ENCODE measurements around the gene HOXA10.

DNA sequence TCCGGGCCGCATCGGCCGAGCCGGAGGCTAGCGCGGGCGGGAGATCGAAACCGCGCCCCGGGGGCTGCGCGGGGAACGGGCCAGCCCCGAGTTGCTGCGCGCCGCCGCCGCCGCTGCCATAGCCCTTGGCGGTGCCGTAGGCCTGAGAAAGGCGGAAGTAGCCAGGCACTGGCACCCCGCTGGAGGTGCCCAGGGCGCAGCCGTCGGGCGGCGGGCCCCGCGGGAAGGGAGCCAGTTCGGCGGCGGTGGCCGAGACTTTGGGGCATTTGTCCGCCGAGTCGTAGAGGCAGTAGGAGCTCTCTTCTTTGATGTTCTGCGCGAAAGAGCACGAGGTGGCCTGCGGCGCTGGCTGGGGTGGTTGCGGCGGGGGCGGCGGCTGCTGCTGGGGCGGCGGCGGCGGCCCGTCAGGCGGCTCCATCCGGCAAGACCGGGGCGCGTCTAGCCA is 587 bp downstream of the HOXA10 start:
- TF ChIP-seq, protein P1, sequence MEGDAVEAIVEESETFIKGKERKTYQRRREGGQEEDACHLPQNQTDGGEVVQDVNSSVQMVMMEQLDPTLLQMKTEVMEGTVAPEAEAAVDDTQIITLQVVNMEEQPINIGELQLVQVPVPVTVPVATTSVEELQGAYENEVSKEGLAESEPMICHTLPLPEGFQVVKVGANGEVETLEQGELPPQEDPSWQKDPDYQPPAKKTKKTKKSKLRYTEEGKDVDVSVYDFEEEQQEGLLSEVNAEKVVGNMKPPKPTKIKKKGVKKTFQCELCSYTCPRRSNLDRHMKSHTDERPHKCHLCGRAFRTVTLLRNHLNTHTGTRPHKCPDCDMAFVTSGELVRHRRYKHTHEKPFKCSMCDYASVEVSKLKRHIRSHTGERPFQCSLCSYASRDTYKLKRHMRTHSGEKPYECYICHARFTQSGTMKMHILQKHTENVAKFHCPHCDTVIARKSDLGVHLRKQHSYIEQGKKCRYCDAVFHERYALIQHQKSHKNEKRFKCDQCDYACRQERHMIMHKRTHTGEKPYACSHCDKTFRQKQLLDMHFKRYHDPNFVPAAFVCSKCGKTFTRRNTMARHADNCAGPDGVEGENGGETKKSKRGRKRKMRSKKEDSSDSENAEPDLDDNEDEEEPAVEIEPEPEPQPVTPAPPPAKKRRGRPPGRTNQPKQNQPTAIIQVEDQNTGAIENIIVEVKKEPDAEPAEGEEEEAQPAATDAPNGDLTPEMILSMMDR (IDR thresholded peaks at IDR 0.05): no peak
- TF ChIP-seq POLR2A (IDR thresholded peaks at IDR 0.05): no peak
